A673 (cell line): ENCODE results near the gene TCF20. TPM values are rescaled to one million over a fixed set of nuclear protein-coding genes. Genes with fewer than 3 reads are reported as not detected.

Source experiments
- BruUV-seq: library from RNA; stranded (reverse); fragments of 400-500 nt; replicated peaks from 2 replicates; lab custom pipeline; 2021; lab: Mats Ljungman, UMichigan
- CTCF ChIA-PET: fragments of 300-600 bp; sonication (Branson Sonifier 250); formaldehyde crosslinking; loops from one replicate; lab custom pipeline; 2022; ENCODE audit warnings: antibody characterized with exemption; lab: Charles Lee
- POLR2A ChIA-PET: fragments of 300-600 bp; sonication (Branson Sonifier 250); formaldehyde crosslinking; loops from one replicate; lab custom pipeline; 2022; ENCODE audit warnings: antibody characterized with exemption; ENCODE audit not compliant: low non-redundant PET; lab: Charles Lee
- DNase-seq: peaks from one replicate; pipeline ENCODE4 v3.0.0-alpha.2; 2015; ENCODE audit warnings: low spot score
- H3K27ac ChIP-seq: fragments of 200-600 bp; sonication (generic); 2 replicates; pipeline ENCODE4 v1.5.1; 2016; ENCODE audit warnings: mixed run types, low read depth, mild to moderate bottlenecking, mixed read lengths, antibody characterized with exemption, low read length; ENCODE audit not compliant: poor library complexity, severe bottlenecking
- H3K27me3 ChIP-seq: fragments of 200-600 bp; sonication (generic); replicated peaks from 2 replicates; pipeline ENCODE4 v1.6.1; 2017; ENCODE audit warnings: mixed run types, low read depth, mild to moderate bottlenecking, mixed read lengths, antibody characterized with exemption, low read length; ENCODE audit not compliant: insufficient read depth, poor library complexity
- H3K36me3 ChIP-seq: fragments of 200-600 bp; sonication (generic); 2 replicates; pipeline ENCODE4 v1.6.1; 2016; ENCODE audit warnings: mixed run types, mild to moderate bottlenecking, mixed read lengths, antibody characterized with exemption, low read length; ENCODE audit not compliant: insufficient read depth, poor library complexity, severe bottlenecking
- H3K4me1 ChIP-seq: fragments of 200-600 bp; sonication (generic); 2 replicates; pipeline ENCODE4 v1.6.1; 2017; ENCODE audit warnings: mixed run types, mild to moderate bottlenecking, mixed read lengths, antibody characterized with exemption, low read length; ENCODE audit not compliant: insufficient read depth, poor library complexity, severe bottlenecking
- H3K4me3 ChIP-seq: fragments of 200-600 bp; sonication (generic); 2 replicates; pipeline ENCODE4 v1.5.1; 2016; ENCODE audit warnings: low read depth, mixed run types, mild to moderate bottlenecking, mixed read lengths, low read length; ENCODE audit not compliant: poor library complexity, severe bottlenecking
- H3K9me3 ChIP-seq: fragments of 200-600 bp; sonication (generic); 2 replicates; pipeline ENCODE4 v1.6.1; 2016; ENCODE audit warnings: mixed run types, low read depth, mild to moderate bottlenecking, mixed read lengths, antibody characterized with exemption, low read length; ENCODE audit not compliant: poor library complexity, severe bottlenecking
- EZH2 ChIP-seq: fragments of 200-600 bp; sonication (generic); IDR thresholded peaks from 2 replicates; pipeline ENCODE4 v1.6.1; 2017; ENCODE audit warnings: borderline replicate concordance, low read depth, mild to moderate bottlenecking, mixed read lengths, antibody characterized with exemption, low read length; ENCODE audit not compliant: poor library complexity, severe bottlenecking
- intact Hi-C: fragments of 100-400 bp; cut with micrococcal nuclease; formaldehyde crosslinking; loops from one replicate; pipeline ENCODE4 v1.10.0; 2022; ENCODE audit not compliant: unreplicated experiment
- total RNA-seq: library from RNA; stranded (reverse); gene quantifications from 2 replicates; pipeline ENCODE4 v1.2.3, GENCODE V29; 2021
- TF ChIP-seq, protein P1 (sequence below): fragments of 300-800, 200-600 bp; sonication (generic); conservative IDR thresholded peaks from 2 replicates; pipeline ENCODE4 v1.5.1; 2017; ENCODE audit warnings: low read depth, mild to moderate bottlenecking, antibody characterized with exemption, low read length, moderate library complexity, mixed read lengths

Gene TCF20
- total RNA-seq, 1 experiment from 2014 or later: 69.3 TPM

DNA sequence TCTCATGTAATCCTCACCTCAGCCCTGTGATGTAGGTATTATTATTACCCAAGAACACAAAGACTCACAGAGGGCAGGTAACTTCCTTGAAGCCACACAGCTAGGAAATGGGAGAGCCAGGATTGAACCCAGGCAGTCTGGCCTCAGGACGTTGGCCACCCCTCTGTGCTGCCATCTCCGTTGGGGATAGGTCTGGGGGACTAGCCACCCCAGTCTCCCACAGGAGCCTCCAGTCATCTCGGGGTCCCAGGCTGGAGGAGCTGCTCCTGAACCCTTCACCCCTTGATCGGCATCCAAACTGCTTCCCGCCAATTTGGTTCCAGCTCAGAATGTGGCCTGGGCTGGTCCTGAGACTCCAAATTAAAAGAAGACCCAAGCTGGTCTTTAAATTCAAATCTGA is 10.4 kb upstream of the TCF20 start:
- Histone ChIP-seq H3K4me3 (no peak overlapping the region), H3K27ac (no peak overlapping the region), H3K9me3 (no peaks in the 10 kb centered on the region), H3K36me3 (no peaks in the 10 kb centered on the region), H3K27me3 (no peaks in the 10 kb centered on the region), H3K4me1 (peaks cover 8% of the 10 kb centered on the region)
- no peak for DNase-seq
- CTCF ChIA-PET: no interaction called here
- POLR2A ChIA-PET: interaction anchor here (0.6 kb wide), 1 partner anchor 84 kb away, joined by 12 read pairs; no protein-coding TSS in a partner anchor
- BruUV-seq: no TSS peak
- TF ChIP-seq, protein P1, sequence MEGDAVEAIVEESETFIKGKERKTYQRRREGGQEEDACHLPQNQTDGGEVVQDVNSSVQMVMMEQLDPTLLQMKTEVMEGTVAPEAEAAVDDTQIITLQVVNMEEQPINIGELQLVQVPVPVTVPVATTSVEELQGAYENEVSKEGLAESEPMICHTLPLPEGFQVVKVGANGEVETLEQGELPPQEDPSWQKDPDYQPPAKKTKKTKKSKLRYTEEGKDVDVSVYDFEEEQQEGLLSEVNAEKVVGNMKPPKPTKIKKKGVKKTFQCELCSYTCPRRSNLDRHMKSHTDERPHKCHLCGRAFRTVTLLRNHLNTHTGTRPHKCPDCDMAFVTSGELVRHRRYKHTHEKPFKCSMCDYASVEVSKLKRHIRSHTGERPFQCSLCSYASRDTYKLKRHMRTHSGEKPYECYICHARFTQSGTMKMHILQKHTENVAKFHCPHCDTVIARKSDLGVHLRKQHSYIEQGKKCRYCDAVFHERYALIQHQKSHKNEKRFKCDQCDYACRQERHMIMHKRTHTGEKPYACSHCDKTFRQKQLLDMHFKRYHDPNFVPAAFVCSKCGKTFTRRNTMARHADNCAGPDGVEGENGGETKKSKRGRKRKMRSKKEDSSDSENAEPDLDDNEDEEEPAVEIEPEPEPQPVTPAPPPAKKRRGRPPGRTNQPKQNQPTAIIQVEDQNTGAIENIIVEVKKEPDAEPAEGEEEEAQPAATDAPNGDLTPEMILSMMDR: no peak
- no peak for TF ChIP-seq EZH2
- intact Hi-C loops: no loop called here

DNA sequence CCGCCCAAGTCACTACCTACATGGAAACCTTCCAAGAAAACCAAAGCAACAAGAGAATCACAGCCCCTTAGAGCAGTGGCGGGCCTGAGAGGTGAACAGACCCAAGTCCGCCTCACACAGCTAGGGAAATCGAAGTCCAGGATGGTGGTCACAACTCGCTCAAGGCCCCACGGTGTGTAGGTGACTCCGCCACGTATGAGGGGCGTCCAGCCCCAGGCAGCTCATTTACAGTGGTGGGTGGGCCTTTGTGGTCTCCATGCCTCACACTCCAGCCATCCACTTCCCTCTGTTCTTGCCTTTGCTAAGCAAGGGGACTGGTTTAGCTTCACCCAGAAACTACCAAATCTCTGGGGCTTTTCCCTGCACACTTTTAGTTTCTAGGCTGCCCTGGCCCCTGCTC is 9.7 kb upstream of the TCF20 start:
- Histone ChIP-seq H3K27ac (no peak overlapping the region), H3K27me3 (no peaks in the 10 kb centered on the region), H3K4me1 (peaks cover 15% of the 10 kb centered on the region), H3K4me3 (no peak overlapping the region), H3K36me3 (no peaks in the 10 kb centered on the region), H3K9me3 (no peaks in the 10 kb centered on the region)
- no peak for TF ChIP-seq EZH2
- TF ChIP-seq, protein P1: no peak
- no TSS peak for BruUV-seq
- CTCF ChIA-PET: interaction anchor here (0.6 kb wide), 1 partner anchor 49 kb away, joined by 3 read pairs; no protein-coding TSS in a partner anchor
- POLR2A ChIA-PET: interaction anchor here (0.6 kb wide), 1 partner anchor 85 kb away, joined by 12 read pairs; no protein-coding TSS in a partner anchor
- DNase-seq: no peak
- intact Hi-C loops: no loop called here

DNA sequence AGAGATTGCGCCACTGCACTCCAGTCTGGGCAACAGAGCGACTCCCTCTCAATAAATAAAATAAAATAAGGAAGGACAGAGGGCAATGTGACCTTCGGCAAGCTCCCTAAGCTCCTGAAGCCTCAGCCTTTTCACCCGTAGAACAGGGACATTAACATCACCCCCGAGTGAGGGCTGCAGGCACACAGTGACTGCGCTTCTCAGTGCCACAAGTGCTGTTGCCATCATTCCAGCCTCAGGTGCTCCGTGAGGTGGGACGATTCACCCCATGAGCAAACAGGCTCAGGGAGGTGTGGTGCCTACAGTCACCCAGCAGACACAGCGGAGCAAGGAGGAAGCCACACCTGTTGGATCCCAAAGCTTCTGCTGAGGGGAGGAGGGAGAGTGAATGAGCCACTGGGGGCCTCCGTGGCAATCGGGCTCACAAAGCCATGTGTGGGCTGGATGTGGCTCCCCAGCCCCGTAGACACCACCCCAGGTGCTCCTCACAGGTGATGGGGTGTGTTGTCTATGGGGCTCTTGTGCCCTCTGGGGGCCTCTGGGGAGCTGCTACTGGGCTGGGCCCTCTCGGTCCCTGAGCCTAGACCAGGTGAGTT is 9.1 kb upstream of the TCF20 start:
- intact Hi-C loops: loop anchor here (5.0 kb wide), 1 partner anchor 158 kb away; no protein-coding TSS in a partner anchor
- POLR2A ChIA-PET: no interaction called here
- no peak for TF ChIP-seq EZH2
- TF ChIP-seq, protein P1: no peak

More for the DNA sequence above, 9.1 kb upstream of the TCF20 start:
- H3K9me3 ChIP-seq: no peaks in the 10 kb centered on the region
- BruUV-seq: no TSS peak
- CTCF ChIA-PET: no interaction called here
- H3K27me3 ChIP-seq: no peaks in the 10 kb centered on the region
- H3K4me1 ChIP-seq: peaks cover 18% of the 10 kb centered on the region
- no peak overlapping the region for H3K27ac ChIP-seq
- H3K36me3 ChIP-seq: no peaks in the 10 kb centered on the region
- no peak overlapping the region for H3K4me3 ChIP-seq
- DNase-seq: no peak
